ENCODE data around the gene PTGES2. TPM values are rescaled to one million over a fixed set of nuclear protein-coding genes. Genes with fewer than 3 reads are reported as not detected.

Gene PTGES2
- 58.5 and 91.0 TPM in 2 replicates for total RNA-seq

DNA sequence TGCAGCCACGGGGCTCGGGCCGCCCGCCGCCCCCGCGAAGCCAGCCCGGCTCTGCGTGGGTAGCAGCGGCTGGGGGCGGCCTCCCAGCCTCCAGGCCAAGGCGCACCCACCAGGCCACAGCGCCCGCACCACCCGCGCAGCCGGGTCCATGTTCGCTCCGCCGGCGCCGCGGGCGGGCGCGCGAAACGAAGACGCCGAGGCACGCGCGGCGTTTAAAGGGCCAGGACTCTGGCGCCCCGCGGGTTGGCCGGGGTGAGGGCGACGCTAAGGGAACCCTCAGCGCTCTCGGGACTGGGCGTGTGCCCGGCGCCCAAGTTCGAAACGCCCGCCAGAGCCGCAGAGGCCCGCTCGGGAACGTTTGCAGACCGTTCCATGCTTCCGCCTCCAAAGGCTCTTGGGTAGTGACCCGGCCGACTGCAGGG, at the start of gene PTGES2:
TSS of gene PTGES2 (minus strand) at position 162 of the 422 bp plus-strand sequence. CDS start at position 150, 12 bp downstream.
- peak within 1 kb of the TSS; percentile 68 for H3K4me3 ChIP-seq (ENCODE audit: low read depth, low read length)
- DNase-seq (ENCODE audit: low read depth), result no peak
- TF ChIP-seq, protein P1, sequence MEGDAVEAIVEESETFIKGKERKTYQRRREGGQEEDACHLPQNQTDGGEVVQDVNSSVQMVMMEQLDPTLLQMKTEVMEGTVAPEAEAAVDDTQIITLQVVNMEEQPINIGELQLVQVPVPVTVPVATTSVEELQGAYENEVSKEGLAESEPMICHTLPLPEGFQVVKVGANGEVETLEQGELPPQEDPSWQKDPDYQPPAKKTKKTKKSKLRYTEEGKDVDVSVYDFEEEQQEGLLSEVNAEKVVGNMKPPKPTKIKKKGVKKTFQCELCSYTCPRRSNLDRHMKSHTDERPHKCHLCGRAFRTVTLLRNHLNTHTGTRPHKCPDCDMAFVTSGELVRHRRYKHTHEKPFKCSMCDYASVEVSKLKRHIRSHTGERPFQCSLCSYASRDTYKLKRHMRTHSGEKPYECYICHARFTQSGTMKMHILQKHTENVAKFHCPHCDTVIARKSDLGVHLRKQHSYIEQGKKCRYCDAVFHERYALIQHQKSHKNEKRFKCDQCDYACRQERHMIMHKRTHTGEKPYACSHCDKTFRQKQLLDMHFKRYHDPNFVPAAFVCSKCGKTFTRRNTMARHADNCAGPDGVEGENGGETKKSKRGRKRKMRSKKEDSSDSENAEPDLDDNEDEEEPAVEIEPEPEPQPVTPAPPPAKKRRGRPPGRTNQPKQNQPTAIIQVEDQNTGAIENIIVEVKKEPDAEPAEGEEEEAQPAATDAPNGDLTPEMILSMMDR (conservative IDR thresholded peaks at IDR 0.05; ENCODE audit: low read depth, low read length), result no peak

DNA sequence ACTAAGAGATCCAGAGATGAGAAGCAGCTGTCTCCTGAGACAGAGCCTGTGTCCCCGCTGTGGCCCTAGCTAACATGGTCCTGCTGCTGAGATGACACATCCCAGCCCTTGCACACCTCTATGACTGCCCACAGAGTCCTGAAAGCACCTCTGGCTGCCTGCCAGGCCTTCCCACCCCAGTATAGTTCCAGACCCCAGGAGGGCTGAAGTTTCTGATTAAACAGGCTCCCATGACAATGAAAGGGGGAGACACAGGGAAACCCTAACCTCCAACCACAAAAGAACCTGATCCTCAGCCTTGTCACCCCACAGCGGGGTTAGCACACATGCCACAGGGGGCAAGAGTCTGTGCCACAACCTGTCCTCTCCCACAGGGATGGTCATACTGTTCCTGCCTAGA, 48.2 kb upstream of the PTGES2 start:
- TF ChIP-seq, protein P1 (conservative IDR thresholded peaks at IDR 0.05; ENCODE audit: low read depth, low read length), result no peak
- H3K4me3 ChIP-seq (ENCODE audit: low read depth, low read length), result no peak overlapping the region
- no peak for DNase-seq (ENCODE audit: low read depth)

DNA sequence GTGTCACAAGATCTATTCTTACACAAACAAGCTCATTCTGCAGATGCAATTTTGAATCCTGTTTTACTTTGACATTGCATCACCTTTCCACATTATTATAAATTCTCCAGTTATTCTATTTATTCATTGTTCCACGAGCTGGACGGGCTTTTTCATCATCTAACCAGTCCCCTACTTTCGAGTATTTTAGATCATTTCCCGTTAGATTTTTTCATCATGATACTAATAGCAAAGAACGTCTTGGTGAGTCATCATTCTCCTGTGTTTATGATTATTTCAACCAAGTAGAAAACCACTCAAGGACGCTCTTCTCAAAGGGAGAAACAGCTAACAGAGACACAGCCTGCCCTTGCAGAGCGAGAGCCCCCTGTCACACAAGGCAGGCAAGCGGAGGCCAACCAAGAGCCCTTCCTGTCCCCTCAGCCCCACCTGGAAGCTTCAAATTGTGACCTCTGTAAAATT, 47.6 kb upstream of the PTGES2 start:
- no peak overlapping the region for H3K4me3 ChIP-seq (ENCODE audit: low read depth, low read length)
- DNase-seq (ENCODE audit: low read depth), result no peak
- TF ChIP-seq, protein P1 (conservative IDR thresholded peaks at IDR 0.05; ENCODE audit: low read depth, low read length), result no peak

DNA sequence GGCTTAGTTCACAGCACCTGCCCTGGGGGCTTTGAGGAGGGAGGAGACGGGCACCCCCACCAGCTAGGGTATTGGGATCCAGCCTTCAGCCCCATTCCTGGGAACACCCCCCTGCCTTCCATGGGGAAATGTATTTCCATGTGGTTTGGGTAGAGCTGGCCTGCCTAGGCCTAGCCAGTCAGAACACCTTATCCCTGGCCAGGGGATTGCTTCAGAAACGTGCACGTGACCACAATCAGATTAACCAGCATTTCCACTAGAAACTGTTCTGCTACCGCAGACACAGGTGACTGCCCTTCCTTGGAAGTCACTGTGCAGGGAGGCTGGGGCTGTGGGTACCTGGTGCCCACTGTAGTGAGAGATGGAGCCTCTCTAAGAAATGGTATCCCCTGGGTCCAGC, 46.5 kb upstream of the PTGES2 start:
- TF ChIP-seq, protein P1 (conservative IDR thresholded peaks at IDR 0.05; ENCODE audit: low read depth, low read length), result no peak
- H3K4me3 ChIP-seq (ENCODE audit: low read depth, low read length), result no peak overlapping the region
- no peak for DNase-seq (ENCODE audit: low read depth)

DNA sequence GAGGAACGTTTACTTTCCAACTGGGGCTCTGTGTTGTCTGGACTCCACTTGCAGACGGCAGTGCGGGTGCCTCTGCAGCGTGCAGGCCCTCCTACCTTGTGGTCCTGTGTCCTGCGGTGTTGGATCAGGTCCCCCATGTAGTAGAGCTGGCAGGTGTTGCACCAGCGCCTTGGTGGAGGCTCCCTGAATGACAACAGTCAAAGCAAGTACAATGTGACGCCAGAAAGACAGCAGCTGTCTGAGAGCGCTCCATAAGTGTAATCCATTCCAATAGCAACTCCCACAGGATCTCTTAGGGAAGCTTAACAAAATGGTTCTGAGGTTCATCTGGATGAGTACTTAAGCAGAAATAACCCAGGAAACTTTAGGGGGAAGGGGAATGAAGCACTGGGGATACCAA, 42.4 kb upstream of the PTGES2 start:
- no peak overlapping the region for H3K4me3 ChIP-seq (ENCODE audit: low read depth, low read length)
- DNase-seq (ENCODE audit: low read depth), result no peak
- TF ChIP-seq, protein P1 (conservative IDR thresholded peaks at IDR 0.05; ENCODE audit: low read depth, low read length), result no peak

DNA sequence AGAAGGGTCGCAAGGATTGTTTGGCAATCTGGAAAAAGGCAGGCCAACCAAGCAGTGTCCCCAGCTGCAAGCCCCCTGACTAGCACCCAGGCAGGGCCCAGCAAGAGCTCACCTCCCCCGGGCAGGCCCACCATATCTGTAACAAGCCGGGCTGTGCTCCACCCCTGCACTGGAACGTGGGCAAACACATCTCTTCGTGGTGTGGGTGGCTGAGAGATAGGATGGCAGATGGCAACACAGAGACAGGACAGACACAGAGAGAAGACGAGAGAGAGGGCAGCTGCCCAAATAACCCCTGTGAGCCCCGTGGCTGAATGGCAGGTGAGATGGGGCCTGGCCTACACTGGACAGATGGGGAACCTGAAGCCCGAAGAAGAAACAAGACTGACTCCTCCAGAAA, 42.0 kb upstream of the PTGES2 start:
- no peak for DNase-seq (ENCODE audit: low read depth)
- H3K4me3 ChIP-seq (ENCODE audit: low read depth, low read length), result no peak overlapping the region
- TF ChIP-seq, protein P1 (conservative IDR thresholded peaks at IDR 0.05; ENCODE audit: low read depth, low read length), result no peak

DNA sequence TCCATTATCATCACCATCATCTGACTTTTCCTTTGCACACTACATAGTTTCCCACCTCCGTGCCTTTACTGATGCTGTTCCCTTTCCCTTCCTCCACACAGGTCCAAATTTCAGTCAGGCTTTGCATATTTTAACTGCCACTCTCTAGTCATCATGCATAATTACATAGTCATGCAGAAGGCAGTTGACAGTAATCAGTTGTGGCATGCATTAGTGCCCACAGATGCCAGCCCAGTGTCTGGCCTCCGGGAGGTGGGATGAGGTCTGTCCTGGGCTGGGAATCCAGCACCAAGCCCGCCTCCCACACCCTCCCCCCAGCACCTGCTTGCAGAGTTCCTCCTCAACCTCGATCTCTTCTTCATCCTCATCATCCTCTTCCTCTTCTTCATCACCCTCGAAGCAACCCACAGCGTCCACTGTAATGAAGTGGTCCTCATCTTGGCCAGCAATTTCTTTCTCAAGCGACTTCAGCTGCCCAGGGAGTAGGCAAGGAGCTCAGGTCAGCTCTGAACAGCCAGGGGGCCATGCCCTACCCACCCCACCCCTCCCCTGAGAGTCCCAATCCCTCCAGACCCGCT, 41.3 kb upstream of the PTGES2 start:
- H3K4me3 ChIP-seq (ENCODE audit: low read depth, low read length), result no peak overlapping the region
- TF ChIP-seq, protein P1 (conservative IDR thresholded peaks at IDR 0.05; ENCODE audit: low read depth, low read length), result no peak
- no peak for DNase-seq (ENCODE audit: low read depth)

All from epithelial cell of proximal tubule (primary cell).